ENCODE measurements around the gene GINS2. TPM values are rescaled to one million over a fixed set of nuclear protein-coding genes. Genes with fewer than 3 reads are reported as not detected.
A peak's percentile ranks its signal among the peaks of the same experiment; 100 is the strongest.

The GINS2 gene
- total RNA-seq, 1 donor from 2014 or later: 39.9 TPM

GRCh38 chr16:85716022-85716679 is 27.4 kb upstream of the GINS2 start:
- Mint-ChIP-seq H3K4me1 (ENCODE audit: unreplicated experiment) (peaks cover 24% of the 10 kb centered on the region), H3K9me3 (no peaks in the 10 kb centered on the region), H3K36me3 (no peaks in the 10 kb centered on the region), H3K27ac (no peak overlapping the region), H3K4me3 (no peak overlapping the region), H3K27me3 (peaks cover 22% of the 10 kb centered on the region)
- DNase-seq (ENCODE audit: extremely low spot score, unreplicated experiment): no peak
- TF ChIP-seq CTCF (conservative IDR thresholded peaks at IDR 0.05): no peak

GRCh38 chr16:85715169-85716021 is 26.6 kb upstream of the GINS2 start:
- no peak overlapping the region for H3K27ac Mint-ChIP-seq
- H3K36me3 Mint-ChIP-seq: no peaks in the 10 kb centered on the region
- peak overlapping the region; percentile 10 for H3K4me3 Mint-ChIP-seq
- TF ChIP-seq CTCF (conservative IDR thresholded peaks at IDR 0.05): no peak
- DNase-seq (ENCODE audit: extremely low spot score, unreplicated experiment): no peak
- no peaks in the 10 kb centered on the region for H3K9me3 Mint-ChIP-seq
- peaks cover 30% of the 10 kb centered on the region for H3K4me1 Mint-ChIP-seq (ENCODE audit: unreplicated experiment)
- peaks cover 29% of the 10 kb centered on the region for H3K27me3 Mint-ChIP-seq

DNA sequence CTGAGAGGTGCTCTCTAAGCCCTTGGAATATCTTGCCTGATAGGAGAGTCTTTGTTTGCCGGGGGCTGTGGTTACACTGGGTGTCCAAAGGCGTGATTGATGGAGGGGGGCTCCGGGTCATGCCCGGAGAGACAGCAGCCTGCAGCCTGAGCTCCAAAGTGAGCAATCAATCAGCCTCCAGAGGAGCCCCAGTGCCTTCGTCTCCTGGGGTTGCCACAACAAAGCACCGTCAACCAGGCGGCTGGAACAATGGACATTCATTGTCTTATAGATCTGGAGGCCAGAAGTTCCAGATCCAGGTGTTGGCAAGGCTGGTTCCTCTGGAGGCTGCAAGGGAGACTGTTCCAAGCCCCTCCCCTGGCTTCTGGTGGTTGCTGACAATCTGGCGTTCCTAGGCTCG is 24.0 kb upstream of the GINS2 start:
- Mint-ChIP-seq H3K27ac (no peak overlapping the region), H3K9me3 (no peaks in the 10 kb centered on the region), H3K36me3 (no peaks in the 10 kb centered on the region), H3K4me1 (ENCODE audit: unreplicated experiment) (peaks cover 35% of the 10 kb centered on the region), H3K27me3 (peaks cover 36% of the 10 kb centered on the region), H3K4me3 (no peak overlapping the region)
- no peak for DNase-seq (ENCODE audit: extremely low spot score, unreplicated experiment)
- TF ChIP-seq CTCF (conservative IDR thresholded peaks at IDR 0.05): no peak

DNA sequence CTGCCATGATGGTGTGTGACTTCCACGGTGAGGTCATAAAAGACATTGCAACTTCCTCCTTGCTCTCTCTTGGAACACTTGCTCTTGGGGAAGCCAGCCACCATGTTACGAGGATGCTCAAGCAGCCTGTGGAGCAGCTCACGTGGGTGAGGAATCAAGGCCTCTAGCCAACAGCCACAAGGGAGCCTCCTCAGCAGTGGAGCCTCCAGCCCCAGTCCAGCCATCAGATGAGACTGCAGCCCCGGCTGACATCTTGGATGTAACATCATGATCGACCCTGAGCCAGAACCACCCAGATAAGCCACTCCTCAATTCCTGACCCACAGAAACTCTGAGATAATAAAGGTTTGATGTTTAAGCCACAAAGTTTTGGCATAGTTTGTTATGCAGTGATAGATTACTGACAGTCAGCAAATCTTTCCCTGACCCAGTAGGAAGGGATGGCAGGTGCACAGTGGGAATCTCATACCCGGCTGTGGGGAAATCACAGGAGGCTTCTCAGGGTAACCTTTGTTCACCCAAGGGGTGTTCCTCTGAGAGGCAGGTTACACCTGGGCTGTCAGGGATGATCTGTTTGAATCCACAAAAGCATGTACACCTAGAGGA is 23.3 kb upstream of the GINS2 start:
- Mint-ChIP-seq H3K27me3 (peaks cover 34% of the 10 kb centered on the region), H3K9me3 (no peaks in the 10 kb centered on the region), H3K4me1 (ENCODE audit: unreplicated experiment) (peaks cover 33% of the 10 kb centered on the region), H3K36me3 (no peaks in the 10 kb centered on the region), H3K4me3 (no peak overlapping the region), H3K27ac (no peak overlapping the region)
- DNase-seq (ENCODE audit: extremely low spot score, unreplicated experiment): peak; percentile 65
- TF ChIP-seq CTCF (conservative IDR thresholded peaks at IDR 0.05): no peak

DNA sequence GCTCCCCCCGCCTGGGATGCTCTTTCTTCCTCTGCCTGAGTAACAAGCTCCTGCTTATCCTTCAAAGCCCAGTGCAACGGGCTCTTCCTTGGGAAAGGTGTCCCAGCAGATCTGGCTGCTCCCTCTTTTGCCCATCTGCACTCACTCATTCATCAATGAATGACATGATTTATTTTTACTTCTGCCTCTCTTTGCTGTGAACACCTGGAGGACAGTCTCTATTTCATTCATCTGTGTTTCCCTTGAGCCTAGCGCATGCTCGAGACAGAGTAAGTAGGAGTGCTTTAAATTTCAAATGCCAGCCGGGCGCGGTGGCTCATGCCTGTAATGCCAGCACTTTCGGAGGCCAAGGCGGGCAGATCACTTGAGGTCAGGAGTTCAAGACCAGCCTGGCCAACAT is 22.0 kb upstream of the GINS2 start:
- Mint-ChIP-seq H3K4me3 (peak overlapping the region; percentile 16), H3K36me3 (no peaks in the 10 kb centered on the region), H3K27me3 (peaks cover 30% of the 10 kb centered on the region), H3K4me1 (ENCODE audit: unreplicated experiment) (peaks cover 29% of the 10 kb centered on the region), H3K27ac (no peak overlapping the region), H3K9me3 (no peaks in the 10 kb centered on the region)
- no peak for TF ChIP-seq CTCF (conservative IDR thresholded peaks at IDR 0.05)
- DNase-seq (ENCODE audit: extremely low spot score, unreplicated experiment): no peak
